GM18870 (cell line): ENCODE data around the gene PTCD2.
A peak's percentile ranks its signal among the peaks of the same experiment; 100 is the strongest.

ENCODE experiments used
- ATAC-seq: cut with Tn5 transposase; IDR thresholded peaks from one replicate; pipeline ENCODE4 v1.9.1; 2021; ENCODE audit warnings: moderate library complexity; ENCODE audit not compliant: unreplicated experiment

PTCD2 gene

DNA sequence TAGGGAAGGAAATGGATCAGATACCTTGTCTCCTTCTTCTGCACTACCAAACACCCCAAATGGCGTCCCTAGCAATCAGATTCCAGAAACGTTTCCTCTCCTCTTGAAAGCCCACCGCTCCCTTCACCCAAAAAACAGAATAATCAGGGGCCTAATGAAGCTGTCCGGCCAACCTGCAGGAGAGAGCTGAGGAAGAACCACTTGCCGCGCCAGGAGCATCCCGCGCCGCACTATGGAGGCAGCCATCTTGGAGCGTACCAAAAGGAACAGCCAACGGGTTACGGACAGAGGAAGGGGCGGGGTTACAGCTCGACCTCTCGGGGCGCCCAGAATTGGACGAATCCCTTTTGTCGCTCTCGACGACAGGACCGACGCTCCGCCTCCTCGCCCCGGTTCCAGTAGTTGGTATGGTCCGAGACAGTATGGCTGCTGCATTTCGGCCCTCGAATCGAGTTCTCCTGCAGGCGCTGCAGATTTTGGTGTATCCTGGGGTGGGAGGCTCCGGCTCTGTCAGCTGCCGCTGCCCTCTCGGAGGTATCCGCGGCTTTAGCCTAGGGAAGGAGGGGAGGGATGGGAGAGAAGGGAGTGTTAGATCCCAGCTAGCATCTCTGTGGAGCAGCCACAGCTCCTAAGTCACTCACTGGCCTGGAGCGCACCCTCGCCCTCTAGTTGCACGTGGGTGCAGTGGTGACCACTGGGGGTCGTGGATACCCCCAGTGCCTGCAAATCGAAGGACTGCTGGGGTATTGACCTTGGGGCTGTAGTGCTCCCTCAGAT, at the start of gene PTCD2, which contains the start of gene MRPS27:
PTCD2 (plus strand) TSS at position 398 of the 777 bp plus-strand sequence; CDS start at position 408, 10 bp downstream.
MRPS27 (minus strand) TSS at position 265 of the 777 bp plus-strand sequence; CDS start at position 246, 19 bp downstream.
- peak; percentile 95 for ATAC-seq

DNA sequence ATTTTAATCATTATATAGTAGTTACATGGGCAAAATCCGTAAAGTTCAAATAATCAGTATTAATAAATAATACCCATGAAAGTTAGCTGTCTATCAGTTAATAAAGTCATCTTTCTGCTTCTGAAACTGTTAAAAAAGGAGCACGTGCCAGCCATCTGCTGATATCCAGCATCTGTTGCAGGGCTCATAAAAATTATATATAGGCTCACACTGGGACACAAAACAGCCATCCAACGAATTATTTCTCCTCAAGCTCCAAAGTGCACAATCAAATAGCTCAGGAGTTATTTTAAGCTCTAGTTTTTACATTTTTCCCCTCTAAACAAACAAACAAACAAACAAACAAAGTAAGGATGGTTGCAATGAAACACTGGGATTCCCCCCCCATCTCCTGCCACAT, 48.5 kb upstream of the PTCD2 start:
- ATAC-seq: no peak

- ATAC-seq: no peak
Measured at GRCh38 chr5:72272398-72272797, 47.8 kb upstream of the PTCD2 start.

- no peak for ATAC-seq
Measured at GRCh38 chr5:72273547-72273946, 46.6 kb upstream of the PTCD2 start.

- ATAC-seq: no peak
Measured at GRCh38 chr5:72276219-72276752, 43.9 kb upstream of the PTCD2 start.

DNA sequence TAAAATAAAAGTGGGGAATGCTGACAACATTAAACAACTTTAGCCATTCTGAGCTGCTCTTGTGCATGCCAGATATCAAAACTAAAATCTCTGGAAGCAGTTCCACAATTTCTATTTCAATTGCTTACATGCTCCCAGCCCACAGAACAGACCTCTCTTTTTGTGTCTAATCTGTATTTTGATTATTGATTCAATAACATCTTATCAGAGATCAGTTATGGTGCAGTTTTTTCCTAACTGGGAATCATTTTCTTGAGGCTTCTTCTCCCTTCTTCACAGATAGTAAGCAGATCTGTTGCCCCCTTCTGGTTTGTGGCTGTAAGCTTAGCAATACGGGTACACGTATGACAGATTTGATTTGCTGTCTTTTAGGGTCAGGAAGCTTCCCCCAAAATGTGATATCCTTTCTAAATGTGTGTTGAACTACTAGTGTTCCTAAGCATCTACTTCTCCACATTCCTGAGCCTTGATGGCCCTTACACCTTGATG, 39.5 kb upstream of the PTCD2 start:
- no peak for ATAC-seq

DNA sequence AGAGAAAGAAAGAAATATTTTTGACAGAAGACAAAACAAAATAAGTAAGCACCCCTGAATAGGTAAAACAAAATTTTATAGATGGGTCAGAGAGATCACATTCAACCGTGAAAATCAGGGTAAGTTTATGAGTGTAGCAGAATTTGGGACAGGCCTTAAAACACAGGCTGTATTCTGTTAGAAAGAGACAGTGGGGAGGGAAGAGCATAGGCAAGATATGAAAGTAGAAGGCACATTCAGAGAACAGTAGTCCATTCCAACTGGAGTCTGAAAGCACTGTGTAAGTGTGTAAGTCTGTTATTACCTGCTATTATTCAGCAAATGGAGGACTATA, 38.8 kb upstream of the PTCD2 start:
- ATAC-seq: no peak

DNA sequence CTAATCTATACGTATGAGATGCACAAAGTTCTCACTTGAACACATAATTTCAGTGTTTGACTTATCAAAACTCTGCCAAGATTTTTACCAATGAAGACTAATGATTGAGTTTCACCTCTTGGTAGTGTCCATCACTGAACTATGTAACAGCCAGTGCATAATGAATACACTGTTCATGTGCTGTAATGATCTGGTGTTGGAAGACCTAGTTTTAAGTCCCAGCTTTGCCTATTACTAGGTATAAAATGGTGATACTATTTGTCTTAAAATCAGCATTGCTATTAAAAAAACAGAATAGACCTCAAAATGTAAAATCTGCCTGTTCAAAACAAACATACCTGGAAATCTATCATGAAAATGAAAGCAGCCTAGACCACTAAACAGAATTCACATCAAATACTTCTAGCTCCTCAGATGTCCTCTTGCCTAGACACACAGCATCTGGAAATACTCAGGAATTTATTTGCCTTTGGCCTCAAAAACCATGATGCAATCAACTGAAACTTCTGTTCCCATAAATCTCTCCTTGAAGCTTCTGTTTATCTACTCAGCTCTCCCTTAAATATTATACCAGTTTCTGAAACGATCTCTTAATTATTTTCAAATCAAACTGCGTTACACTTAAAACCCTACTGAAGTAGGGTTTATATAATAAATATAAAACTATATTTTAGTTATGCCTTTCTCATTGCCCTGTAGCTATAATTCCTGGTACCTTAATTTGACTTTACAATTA, 38.2 kb upstream of the PTCD2 start:
- ATAC-seq: no peak

- ATAC-seq: no peak
Measured at GRCh38 chr5:72282878-72283277, 37.3 kb upstream of the PTCD2 start.

GRCh38 chr5:72283358-72283757, 36.8 kb upstream of the PTCD2 start:
- ATAC-seq: no peak

- no peak for ATAC-seq
Measured at GRCh38 chr5:72284559-72285423, 35.4 kb upstream of the PTCD2 start.

DNA sequence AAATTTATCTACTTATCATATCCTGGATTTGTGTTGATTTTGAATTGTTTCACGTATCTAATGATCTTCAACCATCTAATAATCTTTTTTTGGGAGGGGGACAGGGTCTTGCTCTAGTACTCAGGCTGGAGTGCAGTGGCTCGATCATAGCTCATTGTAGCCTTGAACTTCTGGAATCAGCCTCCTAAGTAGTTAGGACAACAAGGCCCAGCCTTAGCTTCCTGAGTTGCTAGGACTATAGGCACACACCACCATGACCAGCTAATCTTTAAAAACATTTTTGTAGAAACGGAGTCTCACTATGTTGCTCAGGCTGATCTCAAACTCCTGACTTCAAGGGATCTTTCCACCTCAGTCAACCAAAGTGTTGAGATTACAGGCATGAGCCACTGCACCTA, 34.8 kb upstream of the PTCD2 start:
- ATAC-seq: no peak

DNA sequence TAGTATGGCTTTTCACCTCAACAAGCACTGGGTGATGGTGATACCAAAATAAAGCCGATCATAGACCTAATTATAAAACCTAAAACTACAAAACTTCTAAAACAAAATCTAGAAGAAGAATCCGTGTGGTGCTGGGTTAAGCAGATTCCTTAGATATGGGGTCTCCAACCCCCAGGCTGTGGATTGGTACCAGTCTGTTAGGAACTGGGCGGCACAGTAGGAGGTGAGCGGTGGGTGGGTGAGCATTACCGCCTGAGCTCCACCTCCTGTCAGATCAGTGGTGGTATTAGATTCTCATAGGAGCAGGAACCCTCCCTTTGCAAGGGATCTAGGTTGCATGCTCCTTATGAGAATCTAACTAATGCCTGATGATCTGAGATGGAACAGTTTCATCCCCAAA, 33.4 kb upstream of the PTCD2 start:
- no peak for ATAC-seq

DNA sequence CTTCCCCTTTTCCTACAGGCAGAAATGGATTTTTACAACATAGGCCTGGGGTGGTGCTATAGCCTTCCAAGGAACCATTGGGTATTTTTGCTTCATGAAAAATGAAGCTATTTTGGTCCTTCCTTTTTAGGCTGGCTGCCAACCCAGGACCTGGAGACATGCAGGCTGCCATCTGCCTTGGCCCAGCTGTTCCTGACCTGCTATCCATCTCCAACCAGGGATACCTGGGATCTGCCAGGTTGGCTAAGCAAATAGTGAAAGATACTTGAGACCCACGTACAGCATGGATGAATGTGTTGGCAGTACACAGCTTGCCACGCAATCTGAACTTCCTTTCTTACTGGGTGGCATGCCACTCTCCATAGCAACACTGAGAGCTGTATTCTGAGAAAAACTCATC, 31.2 kb upstream of the PTCD2 start:
- no peak for ATAC-seq

- ATAC-seq: no peak
Measured at GRCh38 chr5:72290356-72291133, 29.6 kb upstream of the PTCD2 start.

DNA sequence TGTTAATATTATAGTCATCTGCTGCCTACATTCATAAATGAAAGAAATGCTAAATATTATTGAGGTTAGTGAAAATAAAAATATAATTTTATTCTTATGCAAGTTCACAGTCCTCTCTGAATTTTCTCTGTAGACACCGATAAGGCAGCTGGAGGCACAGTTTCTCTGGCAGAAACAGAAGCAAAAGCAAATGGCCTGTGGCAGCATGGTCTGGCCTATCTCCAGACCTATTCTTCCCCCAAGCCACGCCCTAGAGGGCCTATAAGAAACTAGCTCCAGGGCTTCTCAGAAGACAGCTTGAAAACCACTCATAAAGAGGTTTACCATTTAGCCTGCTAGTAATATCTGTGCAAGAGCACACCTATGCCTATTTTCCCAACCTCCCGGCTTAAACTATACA, 28.6 kb upstream of the PTCD2 start:
- ATAC-seq: no peak

- no peak for ATAC-seq
Measured at GRCh38 chr5:72292411-72292810, 27.8 kb upstream of the PTCD2 start.

DNA sequence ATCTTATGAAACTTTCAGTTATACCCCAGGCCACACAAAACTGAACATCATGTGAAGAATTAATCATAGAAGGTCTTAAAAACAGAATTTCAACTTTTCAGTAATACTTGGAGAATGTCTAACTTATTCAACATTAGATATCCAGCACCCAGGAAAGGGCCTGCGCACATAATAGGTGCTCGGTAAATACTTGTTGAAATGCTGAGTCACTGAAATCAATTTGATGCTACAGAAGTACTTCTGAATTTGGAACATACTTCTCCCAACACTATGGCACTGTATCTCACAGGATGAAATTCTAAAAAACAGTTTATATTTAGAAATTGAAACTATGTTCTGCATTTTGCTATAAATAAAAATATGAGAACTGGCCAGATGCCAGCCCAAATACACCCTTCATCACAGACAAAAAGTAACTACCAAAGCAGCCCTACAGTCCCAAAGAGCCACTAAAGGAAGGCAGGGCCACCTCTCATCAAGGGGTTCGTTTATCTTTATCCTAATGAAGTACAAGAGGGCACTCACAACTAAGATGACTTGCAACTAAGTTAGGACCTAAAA, 26.6 kb upstream of the PTCD2 start:
- no peak for ATAC-seq

DNA sequence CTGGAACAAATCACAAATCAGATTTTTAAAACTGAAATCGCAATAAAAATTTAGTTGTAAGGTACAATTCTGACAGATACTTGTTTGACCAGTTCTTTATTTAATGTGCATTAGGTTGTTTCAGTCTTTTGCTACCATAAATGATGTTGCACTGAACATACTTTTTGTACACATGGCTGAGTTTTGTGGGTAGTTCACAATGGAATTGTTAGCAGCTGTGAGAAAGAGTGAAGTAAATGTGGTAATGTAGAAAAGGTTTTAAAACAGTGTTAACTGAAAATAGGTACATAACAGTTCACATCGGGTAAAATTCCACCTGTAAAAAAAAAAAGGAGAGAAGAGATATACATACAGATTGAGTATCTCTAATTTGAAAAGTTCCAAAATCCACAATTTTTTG, 25.7 kb upstream of the PTCD2 start:
- ATAC-seq: no peak

DNA sequence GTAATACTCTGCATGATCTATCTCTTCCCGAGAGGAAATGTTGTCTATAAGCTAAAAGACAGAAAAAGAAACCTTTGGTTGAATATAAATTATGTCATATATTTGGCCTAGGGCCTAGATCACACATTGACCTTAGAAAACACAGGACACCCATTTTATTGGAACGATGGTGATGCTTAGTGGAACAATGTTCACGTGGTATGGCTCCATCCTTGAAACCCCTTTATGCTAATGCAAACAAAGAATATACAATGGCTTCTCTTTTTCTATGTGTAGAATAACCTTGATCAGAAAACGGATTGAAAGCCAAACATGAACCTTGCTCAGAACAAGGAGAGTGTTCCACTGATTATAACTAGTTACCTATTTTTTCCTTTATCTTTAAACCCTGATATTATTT, 24.6 kb upstream of the PTCD2 start:
- ATAC-seq: no peak
